Suppressor macrophage treated with lipopolysaccharide for 4 hours (primary cell): ENCODE results near the gene TMEM44.
"Not testable (repeated sequence)": the region's sequence is repeated elsewhere in the genome, so short reads cannot be mapped to it uniquely, and the experiment has no call there.

Experiments used
- DNase-seq: peaks from one replicate; pipeline ENCODE4 v3.0.0-alpha.2; 2020

TMEM44 gene

DNA sequence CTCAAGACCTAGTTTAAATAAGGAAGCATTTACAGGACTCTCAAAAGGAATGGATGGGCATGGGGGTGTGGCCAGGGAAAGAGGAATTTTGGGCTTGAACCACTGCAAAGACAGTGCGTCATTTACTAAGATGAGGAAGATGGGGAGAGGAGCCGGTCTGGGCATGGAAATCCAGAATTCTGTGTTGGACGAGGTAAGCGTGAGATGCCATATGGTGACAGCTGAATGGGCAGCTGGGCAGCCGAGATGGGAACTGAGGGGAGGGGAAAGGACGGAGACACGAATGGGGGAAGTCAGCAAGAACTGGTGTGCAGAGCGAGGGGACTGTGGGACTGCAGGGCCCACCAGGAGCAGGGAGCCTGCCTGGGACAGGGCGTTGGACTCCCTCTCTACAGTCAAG, 24.2 kb downstream of the TMEM44 start:
- DNase-seq: no peak

DNA sequence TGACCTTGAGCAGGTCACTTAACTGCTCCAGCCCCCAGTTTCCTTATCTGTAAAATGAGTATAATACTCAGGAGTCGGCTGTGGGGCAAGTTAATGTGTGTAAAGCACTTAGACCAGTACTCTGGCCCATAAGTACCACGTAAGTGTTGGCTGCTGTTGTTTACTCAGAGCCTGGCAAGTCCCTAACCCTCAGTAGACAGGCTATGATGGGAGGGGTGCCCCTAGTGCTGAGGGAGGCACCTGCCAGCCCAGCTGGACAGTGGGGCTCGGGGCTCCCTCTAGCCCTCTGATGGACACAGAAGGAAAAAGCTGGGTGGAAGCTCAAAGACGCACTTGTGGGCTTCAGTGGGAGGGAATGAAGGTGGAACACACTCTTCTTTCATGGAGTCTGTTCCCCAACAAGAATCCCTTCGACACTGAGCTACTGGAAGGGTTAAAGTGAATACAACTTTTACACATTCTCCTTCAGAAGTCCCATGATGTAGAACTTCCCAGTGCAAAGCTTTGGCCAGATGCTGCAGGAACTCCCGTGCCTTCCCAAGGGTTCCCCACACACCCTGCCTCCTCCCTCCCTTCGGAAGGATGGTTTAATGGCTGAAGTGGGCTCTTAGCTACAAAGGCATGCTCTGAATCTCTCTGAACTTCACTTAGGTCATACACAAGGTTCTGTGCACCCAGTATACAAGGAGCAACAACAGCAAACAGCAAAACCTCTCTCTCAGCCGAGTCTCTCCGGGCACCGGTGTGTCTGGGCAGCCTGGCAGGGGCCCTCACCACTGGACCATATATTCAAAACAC, 25.4 kb downstream of the TMEM44 start:
- no peak for DNase-seq

DNA sequence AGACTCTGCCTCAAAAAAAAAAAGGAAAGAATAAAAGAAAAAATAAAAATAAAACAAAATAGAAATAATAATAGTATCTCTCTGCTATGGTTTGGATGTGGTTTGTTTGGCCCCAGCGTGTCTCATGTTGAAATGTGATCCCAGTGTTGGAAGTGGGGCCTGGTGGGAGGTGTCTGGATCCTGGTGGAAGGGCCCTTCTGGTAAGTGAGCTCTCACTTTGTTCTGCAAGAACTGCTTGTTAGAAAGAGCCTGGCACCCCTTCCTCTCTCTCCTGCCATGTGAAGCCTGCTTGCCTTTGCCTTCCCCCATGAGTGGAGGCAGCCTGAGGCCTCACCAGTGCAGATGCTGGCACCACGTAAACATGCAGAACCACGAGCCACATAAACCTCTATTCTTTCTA, 26.3 kb downstream of the TMEM44 start:
- no peak for DNase-seq

DNA sequence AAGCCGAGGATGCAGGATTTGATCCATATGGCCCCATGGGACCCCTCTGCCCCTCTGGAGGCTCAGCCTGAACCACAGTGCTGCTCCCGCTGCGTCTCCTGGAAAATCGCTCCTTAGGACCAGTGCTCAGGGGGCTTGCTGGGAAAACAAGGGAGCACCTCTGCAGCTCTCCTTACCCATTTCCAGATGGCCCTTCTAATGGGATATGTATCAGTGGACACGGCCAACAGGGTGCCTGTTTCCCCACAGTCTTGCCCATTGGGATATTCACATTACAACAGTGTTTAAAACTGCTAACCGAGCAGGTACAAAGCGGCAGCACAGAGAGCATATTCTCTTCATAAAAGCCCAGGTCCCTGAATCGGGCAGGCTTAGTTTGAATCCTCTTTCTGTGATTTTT, 27.1 kb downstream of the TMEM44 start:
- no peak for DNase-seq

DNA sequence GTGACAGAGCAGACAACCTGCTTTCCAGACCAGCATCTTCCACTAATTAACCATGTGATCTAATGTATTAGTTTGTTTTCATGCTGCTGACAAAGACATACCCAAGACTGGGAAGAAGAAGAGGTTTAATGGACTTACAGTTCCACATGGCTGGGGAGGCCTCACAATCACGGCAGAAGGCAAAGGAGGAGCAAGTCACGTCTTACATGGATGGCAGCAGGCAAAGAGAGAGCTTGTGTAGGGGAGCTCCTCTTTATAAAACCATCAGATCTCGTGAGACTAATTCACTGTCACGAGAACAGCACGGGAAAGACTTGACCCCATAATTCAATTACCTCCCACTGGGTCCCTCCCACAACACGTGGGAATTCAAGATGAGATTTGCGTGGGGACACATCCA, 27.9 kb downstream of the TMEM44 start:
- not testable (repeated sequence) for DNase-seq

DNA sequence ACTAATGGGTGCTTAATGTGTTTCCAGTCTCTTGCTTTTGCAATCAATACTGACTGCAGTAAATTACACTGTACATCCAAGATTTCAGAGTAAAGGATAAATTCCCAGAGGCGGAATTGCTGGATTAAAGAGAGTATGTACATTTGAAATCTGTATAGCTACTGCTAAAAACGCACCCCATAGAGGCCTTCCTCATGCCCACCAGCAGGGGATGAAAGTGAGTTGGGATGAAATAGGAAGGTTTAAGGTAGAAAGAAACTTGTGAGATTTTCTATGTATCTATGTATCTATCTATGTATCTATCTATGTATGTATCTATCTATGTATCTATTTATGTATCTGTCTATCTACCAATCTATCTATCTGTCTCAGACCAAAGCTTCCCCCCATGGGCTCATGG, 28.4 kb downstream of the TMEM44 start:
- DNase-seq: no peak

DNA sequence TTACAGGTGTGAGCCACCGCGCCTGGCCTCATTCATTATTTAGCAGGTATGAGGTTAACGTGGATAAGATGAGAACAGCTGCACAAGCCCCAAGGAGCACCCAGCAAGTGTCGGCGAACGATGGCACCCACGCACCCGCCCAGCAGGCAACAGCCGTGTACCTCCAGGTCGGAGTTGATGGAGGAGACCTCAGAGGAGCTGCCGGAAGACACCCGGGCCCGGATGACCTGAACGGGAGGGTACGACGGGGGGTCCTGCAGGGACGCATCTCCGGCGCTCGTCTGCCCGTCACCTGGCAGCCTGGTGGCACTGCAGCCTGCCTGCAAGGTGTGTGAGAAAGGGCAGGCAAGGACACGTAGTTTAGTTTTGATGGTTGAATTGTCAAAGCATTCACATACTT, 29.1 kb downstream of the TMEM44 start:
- DNase-seq: no peak

DNA sequence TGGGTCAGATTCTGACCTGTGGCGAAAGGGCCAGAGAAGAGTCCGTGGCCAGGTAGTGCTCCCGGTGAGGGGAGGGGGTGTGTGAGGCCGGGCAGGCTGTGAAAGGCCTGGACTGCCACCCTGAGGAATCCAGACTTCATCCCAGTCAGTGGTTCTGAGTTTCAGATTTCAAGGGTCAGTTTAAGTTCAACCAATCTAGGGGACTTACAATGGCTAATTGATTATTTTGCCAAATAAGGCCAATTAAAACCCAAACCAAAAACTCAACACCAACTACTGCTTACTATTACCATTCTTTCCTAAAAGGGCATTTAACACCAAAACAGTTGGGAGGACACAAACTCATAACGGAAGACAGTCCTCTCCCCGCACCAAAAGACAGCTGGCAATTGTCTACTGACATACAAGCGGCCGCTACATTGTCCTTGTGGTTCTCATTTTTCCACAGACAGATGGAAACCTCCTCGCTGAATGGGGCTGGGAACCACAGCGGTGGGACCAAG, 30.5 kb downstream of the TMEM44 start:
- DNase-seq: no peak

DNA sequence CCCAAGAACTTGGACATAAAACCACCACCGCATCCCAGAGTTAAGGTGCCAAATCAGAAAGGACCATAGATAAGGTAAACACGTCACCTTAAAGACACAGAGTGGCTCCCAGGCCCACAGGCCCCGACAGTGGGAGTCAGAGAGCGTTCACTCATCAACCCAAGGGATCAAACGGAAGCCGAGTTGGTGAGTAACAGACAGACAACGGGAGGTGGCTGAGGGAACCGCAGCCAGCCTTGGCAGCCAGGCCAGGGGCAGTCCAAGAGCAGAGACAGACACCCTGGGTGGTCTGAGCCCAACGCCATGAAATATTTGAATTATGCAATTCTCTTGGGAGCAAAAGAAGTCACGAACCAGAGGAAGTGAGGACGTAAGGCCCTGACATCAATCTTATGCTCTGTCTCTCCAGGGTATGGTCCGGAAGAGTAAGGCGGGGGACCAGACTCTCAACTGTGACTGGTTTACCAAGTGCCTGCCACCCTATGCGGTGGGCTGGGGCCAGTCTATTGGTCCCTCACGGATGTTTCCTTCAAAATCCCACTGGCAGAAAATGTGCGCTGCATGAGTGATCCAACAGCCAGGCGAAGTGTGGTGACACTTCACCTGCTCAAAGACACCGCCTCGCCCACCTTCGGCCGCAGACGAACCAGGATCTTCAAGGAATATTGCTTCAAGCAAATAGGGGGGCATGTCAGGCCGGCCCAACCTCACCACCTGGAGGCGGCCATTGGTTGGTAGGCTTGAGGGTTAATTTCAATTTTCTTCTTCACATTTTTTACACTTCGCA, 34.3 kb downstream of the TMEM44 start:
- DNase-seq: no peak

DNA sequence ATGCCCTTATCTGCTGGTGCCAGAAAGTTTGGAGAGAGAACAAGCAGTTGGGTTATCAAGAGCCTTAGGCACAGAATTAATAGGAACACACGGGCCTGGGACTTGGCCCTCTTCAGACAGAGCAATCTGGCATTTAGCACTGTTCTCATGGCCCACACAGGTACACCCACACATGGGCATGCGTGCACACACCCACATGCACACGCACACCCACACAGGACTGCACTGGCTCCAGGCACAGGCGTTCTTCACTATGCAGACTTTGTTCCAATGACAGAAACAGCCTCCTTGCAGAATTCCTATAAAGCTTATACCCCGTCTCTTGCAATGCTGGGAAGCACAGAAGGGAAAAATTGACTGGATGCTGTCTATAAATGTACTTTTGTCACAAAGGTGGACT, 36.3 kb downstream of the TMEM44 start:
- DNase-seq: no peak

DNA sequence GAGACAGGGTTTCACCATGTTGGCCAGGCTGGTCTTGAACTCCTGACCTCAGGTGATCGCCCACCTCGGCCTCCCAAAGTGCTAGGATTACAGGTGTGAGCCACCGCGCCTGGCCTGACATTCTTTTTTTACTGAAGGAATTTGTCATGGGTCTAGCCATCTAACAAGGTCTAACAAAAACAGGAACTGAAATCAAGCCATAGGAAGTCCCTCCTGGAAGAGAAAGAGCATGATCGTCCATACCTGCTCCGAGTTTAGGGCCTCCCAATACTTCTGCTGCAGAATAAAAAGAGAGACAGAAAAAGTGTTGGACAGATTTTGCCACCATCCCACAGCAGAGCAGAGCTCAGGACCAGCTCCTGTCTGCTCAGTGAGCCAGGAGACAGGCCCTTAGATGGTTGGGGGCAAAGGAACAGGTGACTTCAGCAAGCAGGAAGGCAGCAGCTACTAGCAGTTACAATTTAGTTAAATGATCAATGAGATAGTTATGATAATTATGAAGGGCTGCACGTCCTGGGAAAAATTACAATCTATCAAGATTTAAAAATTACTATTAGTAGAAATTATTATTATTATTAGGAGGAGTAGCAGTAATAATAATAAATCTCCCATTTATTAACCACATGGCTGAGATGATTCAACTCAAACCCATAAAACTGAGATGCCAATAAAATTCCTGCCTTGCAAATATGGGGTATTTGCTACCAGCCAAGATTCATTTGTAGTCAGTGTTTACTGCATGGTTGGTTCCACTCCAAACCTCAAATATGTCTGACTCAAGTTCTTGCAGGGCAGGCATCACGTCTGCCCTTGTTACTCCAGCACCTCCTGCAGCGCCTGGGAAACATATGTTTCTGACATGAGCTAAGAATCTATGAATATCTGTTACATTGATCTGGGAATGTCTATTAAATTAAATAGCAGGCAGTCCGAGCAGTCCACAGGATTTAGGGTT, 40.1 kb downstream of the TMEM44 start:
- peak; percentile 44 for DNase-seq

DNA sequence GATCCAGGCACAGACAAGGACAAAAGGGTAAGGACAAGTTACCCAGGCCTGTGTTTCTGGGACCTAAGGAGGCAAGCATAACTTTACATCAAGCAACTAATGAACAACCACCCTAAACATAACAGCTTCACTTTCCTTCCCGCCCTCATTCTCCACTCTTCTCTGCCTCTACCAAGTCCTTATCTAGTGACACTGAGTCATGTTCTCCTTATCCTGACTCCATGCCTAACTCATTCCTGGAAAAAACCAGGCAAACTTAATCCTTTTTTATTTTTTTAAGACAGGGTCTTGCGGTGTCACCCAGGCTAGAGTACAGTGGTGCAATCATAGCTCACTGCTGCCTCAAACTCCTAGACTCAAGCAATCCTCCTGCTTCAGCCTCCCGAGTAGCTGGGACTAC, 44.5 kb downstream of the TMEM44 start:
- no peak for DNase-seq

DNA sequence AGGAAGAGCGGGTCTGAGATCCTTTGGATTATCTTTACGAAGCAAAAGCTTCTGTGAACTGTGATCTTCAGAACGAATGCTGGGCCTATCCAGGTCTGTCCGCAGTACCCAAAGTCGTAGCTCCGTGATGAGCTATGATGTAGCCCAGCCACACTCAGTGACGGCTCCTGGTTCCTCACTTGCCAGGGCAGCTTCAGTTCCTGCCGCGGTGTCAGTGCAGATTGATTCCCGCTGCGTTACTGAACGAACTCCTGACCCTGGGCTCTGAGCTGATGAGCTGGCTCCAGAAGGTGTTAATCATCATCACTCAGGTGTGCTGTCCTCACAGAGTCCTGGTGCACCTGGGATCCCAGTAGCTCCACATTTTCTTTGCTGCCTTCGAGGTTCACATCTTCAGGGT, 45.0 kb downstream of the TMEM44 start:
- DNase-seq: no peak

DNA sequence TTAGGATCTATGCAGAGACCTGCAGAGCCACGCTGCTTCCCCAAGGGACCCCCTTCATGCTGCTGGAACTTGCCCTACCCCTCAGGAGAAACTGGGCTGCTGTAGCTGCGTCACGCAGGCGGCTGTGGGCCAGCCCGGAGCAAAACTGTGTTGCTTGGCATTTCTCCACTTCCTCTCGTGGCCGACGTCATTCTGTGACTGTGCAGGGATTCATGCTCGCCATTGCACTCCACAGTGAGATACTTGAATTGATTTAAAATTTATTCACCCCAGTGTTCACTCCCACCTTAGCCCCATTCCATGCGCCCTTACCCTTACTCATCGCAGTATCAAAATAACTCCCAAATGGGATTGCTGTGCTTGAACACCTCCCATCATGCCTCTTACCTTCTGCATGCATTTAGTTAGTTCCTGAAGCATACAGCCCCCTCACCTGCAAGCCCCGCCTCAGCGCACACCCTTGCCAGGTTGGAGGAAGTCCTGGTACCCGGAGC, 45.7 kb downstream of the TMEM44 start:
- peak; percentile 84 for DNase-seq

DNA sequence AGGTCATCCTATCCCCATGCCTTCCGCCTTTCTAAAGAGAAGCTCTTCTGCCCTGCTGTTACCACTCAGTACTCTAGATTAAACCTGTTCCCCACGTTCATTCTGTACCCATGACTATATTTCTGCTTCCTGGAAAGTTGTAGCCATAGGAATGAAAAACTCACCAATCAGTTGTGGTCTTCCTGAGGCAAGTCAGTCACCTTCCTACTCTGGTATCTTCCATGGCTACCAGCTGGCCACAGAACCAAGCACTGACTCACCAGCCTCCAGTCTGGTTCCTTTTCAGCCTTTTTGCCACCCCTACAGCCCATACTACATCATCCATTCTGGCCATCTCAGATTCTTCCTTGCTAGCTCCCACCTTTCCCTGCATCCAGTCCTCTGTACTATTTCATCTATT, 46.4 kb downstream of the TMEM44 start:
- peak; percentile 84 for DNase-seq

DNA sequence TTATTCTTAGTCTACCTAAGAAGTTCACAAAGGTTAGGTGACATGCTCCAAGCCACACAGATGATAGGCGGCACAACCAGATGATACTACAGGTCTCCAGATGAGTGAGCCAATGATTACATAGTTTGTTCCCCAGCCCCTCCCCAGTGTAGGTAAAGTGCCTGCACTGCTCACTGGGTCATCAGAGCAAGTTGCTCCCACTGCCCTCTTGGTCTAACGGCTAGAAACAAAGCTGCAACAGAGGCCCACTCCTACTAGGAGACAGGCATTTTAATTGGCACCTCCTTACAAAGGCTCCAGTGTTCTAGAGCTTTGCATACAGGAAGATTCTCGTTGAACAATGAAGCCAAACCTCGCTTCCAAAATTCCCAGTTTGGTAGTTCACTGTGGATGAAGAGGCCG, 47.3 kb downstream of the TMEM44 start:
- DNase-seq: no peak

DNA sequence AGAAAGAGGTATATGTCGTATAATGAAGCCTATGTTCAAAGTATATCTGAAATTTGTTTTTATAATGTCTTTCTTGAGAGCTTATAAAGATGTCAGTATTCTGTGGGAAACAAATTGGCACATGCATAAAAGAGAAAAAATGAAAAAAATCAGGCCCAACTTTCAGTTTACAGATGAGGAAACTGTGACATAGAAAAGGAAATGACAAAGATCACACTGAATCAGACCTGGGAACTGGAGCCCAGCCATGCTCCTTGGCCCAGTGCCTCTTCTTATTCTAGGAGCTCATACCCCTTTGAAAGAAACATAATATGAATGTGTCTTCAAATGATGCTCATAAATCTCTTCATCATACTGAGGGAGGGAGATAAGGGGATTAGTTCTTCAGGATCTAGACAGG, 48.4 kb downstream of the TMEM44 start:
- peak; percentile 88 for DNase-seq

DNA sequence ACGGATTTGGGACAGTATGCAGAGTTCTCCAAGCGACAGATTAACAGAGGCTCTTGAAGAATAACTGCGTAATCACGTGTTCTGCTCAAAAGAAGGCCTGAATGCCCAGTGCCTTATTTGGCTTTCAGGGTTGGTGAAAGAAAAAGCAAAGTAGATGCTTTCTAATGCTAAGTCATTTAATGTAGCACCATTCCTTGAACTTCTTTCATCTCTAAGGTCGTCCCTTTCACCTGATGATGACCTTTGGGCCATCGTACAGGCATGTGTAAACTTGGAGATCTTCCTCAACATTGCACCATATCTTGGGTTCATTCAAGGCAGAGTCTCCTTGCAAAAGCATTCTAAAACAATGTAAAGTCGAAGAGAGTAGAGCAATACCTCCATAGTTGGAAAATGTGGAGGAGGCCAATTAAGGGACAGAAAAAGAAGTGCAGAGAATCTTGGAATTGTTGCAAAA, 48.9 kb downstream of the TMEM44 start:
- peak; percentile 27 for DNase-seq

DNA sequence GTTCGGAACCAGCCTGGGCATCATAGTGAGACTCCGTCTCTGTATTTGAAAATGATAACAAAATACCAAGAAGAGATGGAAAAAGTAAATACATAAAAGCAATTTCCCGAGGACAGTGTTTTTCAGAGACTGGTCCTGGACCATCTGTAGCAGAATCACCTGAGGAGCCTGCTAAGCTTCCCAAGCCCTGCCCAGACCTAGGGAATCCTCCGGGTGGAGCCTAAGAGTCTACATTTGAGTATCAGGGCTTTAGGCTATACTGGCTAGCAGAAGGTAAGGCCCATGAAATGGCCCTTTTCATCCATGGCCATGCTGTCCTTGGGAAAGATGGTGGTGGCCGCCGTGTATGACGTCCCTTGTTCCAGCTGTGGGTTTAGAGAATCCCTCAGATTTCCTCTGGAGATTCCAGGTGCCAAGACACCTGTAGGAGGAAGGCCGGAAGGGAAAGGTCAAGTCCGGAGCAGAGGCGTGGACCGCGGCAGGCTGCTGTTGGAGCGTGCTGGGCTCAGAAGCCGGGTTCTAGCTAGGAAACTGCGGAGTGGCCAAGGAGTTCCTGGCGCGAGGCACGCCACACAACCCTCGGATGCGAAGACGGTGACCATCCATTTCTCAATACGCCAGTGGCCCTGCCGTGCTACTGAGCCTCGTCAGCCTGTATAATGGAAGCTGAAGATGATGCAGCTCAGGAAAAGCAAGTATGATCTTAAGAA, 50.9 kb downstream of the TMEM44 start:
- no peak for DNase-seq

DNA sequence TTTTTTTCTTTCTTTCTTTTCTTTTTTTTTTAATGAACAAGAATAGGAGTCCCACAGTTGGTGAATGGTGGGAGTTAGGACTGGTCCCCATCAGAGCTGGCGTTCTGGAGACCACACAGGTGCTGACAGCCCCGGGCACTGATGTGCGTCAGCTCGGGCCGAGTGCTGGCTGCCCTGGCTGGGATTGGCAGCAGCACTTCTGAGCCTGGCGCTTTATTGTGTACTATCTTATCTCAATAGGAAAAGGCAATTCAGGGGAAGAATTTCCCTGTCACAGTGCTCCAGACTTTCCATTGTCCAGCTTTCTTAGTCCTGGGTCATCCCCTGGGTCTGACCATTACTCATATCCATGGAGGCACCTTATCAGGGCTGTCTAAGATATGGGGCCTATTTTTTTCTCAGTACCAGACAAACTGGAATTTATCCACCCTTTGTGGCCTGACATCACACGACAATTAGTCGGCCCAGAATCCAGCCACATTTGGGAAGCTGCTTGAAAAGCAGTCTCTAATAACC, 54.1 kb downstream of the TMEM44 start:
- no peak for DNase-seq

DNA sequence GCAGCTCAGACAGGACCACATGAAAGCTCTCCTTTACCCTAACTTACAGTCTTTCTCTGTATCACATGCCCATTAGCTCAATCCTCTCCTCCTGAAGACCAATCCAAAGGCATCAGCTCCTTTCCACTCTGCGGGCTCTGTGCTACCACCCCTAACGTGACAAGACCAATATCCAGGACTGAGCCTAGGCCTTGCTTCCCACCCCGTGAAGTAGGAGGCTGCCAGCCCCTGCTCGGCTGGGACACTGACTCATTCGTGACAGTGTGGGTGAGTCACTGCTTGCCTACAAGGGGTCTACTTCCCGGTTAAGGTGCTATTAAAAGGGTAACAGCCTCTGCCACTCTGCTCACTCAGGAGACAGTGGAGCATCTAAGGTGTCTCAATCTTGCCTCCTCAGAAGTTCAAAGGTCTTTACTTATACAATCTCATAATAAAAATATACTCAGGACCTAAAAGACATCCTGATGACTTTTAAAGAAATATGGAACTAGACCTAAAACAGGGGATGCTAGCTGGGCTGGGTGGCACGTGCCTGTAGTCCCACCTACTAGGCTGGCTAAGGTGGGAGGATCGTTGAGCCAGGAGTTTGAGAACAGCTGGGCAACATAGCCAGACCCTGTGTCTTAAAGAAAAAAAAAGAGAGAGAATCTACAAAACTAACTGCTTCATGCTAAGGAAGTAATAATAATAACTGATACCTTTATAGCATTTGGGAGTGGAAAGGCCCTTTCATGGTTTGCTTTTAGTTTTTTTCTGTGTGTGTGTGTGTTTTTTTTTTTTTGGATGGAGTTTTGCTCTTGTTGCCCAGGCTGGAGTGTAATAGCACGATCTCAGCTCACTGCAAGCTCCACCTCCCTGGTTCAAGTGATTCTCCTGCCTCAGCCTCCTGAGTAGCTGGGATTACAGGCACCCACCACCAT, 55.0 kb downstream of the TMEM44 start:
- peak; percentile 91 for DNase-seq
